ENCODE results near the gene CYP27C1.

- TF ChIP-seq CTCF (IDR thresholded peaks at IDR 0.05) (no peak), POLR2AphosphoS5 (IDR thresholded peaks at IDR 0.05) (no peak), POLR2A (IDR thresholded peaks at IDR 0.05; ENCODE audit: low read depth) (no peak)
Observed at GRCh38 chr2:127226520-127227263, 6.6 kb upstream of the CYP27C1 start.

Data from esophagus muscularis mucosa (tissue), 3 donors.